ENCODE measurements around the gene ALDOA. TPM values are rescaled to one million over a fixed set of nuclear protein-coding genes. Genes with fewer than 3 reads are reported as not detected.

Gene ALDOA
- total and polyA plus RNA-seq, 10 of the 15 experiments (the other 5 are each of a cell fraction or from before 2014, with no cell fraction given), result 218 to 2,339 (median 1,095) TPM

DNA sequence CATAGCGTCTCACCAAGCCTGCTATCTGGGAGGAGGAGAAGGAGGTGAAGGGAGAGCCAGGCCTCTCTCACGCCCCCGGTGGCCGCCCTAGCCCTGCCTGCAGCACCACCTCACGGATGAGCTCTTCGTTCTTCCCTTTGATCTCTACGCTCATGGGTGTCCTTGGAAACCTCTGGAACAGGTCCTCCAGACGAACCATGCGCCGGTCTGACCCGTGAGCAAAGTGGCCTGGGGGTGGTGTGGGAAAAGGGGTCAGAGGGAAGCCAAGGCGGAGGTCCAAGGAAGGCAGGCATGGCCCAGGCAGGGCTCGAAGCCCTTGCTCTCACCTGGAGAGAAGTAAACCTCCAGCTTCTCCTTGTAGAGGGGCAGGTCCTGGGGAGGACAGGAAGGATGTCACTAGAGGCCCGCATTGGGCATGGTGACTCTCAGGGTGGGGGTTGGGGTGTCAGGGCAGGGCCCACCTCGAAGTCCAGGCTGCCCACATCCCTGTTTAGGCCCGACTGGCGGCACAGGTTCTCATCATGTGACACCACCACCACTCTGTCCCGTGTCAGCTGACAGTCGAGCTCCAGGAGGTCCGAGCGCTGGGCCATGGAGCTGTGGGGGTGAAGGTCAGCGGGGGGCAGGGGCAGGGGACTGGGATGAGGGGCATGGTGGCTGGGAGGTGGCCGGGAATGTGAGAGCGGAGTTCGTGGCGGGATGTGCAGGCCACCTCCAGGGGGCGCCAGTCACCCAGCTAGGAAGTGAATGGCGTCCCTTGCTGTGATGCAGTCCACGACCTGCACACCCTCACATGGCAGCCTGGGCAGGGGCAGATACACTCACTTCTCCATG, 46.9 kb downstream of the ALDOA start:
- ChIA-PET RAD21 (ENCODE audit: unreplicated experiment) (interaction anchor here (0.7 to 3.0 kb wide), 7 partner anchors 8 to 71 kb away, joined by 3 to 13 read pairs (median 3); partner anchors contain the start of genes CORO1A and TBX6), SMC1A (ENCODE audit: uncharacterized antibody, unreplicated experiment) (interaction anchor here (0.7 to 1.6 kb wide), 4 partner anchors 9 to 232 kb away, joined by 3 to 6 read pairs (median 3); partner anchors contain the start of gene TBX6), POLR2A (interaction anchor here (0.9 kb wide), 1 partner anchor 297 kb away, joined by 4 read pairs; no protein-coding TSS in a partner anchor), CTCF (interaction anchor here (0.7 to 3.0 kb wide), 11 partner anchors 9 to 296 kb away, joined by 3 to 22 read pairs (median 7); partner anchors contain the start of genes CORO1A, MAPK3, TBX6 and ZNF771)
- no peaks in the 10 kb centered on the region for H3K27me3 ChIP-seq (replicated peaks in 1 of 2; ENCODE audit: control insufficient read depth in 2 of 2, insufficient read depth in 2 of 2, low read length in 1 of 2)
- H3K36me3 ChIP-seq (ENCODE audit: control insufficient read depth in 2 of 2, insufficient read depth in 2 of 2, low read length in 1 of 2), result no peaks in the 10 kb centered on the region
- no peaks in the 10 kb centered on the region for H3K9me3 ChIP-seq (replicated peaks; ENCODE audit: control insufficient read depth, insufficient read depth, low read length)
- H3K27ac ChIP-seq (ENCODE audit: control insufficient read depth, insufficient read depth), result no peak overlapping the region
- no peak overlapping the region for H3K4me2 ChIP-seq (ENCODE audit: control insufficient read depth, insufficient read depth)
- H2AFZ ChIP-seq (ENCODE audit: control insufficient read depth, low read depth, low read length), result no peak overlapping the region
- ATAC-seq, result peak; percentile 93
- no peak for DNase-seq (ENCODE audit: low read depth, low spot score)
- FAIRE-seq, result peak; percentile 61
- in situ Hi-C loops (cut with MboI), result no loop called here
- no peaks in the 10 kb centered on the region for H3K79me2 ChIP-seq (ENCODE audit: control insufficient read depth, insufficient read depth, low read length)
- intact Hi-C loops (cut with micrococcal nuclease; ENCODE audit: unreplicated experiment), result no loop called here
- no peak overlapping the region for H3K4me3 ChIP-seq
- 34% methylated on average over 25 of the region's 29 CpGs for WGBS (ENCODE audit: insufficient coverage, insufficient replicate concordance, low lambda C conversion rate, missing lambda C conversion rate)
- H3K4me1 ChIP-seq (ENCODE audit: control insufficient read depth, insufficient read depth, low read length), result peaks cover 2% of the 10 kb centered on the region
- H3K9ac ChIP-seq (ENCODE audit: control insufficient read depth, insufficient read depth, low read length), result no peak overlapping the region
- no peaks in the 10 kb centered on the region for H4K20me1 ChIP-seq (ENCODE audit: control insufficient read depth, insufficient read depth)
- no TSS peak for BruUV-seq (replicated peaks)
- peak; percentile 64 for TF ChIP-seq SMC3 (IDR thresholded peaks at IDR 0.05; ENCODE audit: borderline replicate concordance, low read length)
- TF ChIP-seq, protein P1, sequence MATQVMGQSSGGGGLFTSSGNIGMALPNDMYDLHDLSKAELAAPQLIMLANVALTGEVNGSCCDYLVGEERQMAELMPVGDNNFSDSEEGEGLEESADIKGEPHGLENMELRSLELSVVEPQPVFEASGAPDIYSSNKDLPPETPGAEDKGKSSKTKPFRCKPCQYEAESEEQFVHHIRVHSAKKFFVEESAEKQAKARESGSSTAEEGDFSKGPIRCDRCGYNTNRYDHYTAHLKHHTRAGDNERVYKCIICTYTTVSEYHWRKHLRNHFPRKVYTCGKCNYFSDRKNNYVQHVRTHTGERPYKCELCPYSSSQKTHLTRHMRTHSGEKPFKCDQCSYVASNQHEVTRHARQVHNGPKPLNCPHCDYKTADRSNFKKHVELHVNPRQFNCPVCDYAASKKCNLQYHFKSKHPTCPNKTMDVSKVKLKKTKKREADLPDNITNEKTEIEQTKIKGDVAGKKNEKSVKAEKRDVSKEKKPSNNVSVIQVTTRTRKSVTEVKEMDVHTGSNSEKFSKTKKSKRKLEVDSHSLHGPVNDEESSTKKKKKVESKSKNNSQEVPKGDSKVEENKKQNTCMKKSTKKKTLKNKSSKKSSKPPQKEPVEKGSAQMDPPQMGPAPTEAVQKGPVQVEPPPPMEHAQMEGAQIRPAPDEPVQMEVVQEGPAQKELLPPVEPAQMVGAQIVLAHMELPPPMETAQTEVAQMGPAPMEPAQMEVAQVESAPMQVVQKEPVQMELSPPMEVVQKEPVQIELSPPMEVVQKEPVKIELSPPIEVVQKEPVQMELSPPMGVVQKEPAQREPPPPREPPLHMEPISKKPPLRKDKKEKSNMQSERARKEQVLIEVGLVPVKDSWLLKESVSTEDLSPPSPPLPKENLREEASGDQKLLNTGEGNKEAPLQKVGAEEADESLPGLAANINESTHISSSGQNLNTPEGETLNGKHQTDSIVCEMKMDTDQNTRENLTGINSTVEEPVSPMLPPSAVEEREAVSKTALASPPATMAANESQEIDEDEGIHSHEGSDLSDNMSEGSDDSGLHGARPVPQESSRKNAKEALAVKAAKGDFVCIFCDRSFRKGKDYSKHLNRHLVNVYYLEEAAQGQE (IDR thresholded peaks at IDR 0.05; ENCODE audit: low read depth, low read length), result no peak
- no peak for TF ChIP-seq FOS (IDR thresholded peaks at IDR 0.05; ENCODE audit: borderline replicate concordance, extremely low read depth, insufficient read length)
- TF ChIP-seq CBX5 (IDR thresholded peaks at IDR 0.05; ENCODE audit: low read depth), result no peak
- no peak for TF ChIP-seq GATAD2B (conservative IDR thresholded peaks at IDR 0.05; ENCODE audit: low read depth)
- peak; percentile 98 for TF ChIP-seq SMARCA5 (IDR thresholded peaks at IDR 0.05)
- TF ChIP-seq, protein P2, sequence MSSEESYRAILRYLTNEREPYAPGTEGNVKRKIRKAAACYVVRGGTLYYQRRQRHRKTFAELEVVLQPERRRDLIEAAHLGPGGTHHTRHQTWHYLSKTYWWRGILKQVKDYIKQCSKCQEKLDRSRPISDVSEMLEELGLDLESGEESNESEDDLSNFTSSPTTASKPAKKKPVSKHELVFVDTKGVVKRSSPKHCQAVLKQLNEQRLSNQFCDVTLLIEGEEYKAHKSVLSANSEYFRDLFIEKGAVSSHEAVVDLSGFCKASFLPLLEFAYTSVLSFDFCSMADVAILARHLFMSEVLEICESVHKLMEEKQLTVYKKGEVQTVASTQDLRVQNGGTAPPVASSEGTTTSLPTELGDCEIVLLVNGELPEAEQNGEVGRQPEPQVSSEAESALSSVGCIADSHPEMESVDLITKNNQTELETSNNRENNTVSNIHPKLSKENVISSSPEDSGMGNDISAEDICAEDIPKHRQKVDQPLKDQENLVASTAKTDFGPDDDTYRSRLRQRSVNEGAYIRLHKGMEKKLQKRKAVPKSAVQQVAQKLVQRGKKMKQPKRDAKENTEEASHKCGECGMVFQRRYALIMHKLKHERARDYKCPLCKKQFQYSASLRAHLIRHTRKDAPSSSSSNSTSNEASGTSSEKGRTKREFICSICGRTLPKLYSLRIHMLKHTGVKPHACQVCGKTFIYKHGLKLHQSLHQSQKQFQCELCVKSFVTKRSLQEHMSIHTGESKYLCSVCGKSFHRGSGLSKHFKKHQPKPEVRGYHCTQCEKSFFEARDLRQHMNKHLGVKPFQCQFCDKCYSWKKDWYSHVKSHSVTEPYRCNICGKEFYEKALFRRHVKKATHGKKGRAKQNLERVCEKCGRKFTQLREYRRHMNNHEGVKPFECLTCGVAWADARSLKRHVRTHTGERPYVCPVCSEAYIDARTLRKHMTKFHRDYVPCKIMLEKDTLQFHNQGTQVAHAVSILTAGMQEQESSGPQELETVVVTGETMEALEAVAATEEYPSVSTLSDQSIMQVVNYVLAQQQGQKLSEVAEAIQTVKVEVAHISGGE (CRISPR knock-in tag; IDR thresholded peaks at IDR 0.05), result no peak
- no peak for TF ChIP-seq MEF2A (IDR thresholded peaks at IDR 0.05; ENCODE audit: insufficient read depth, low read depth, low read length)
- TF ChIP-seq RELA (IDR thresholded peaks at IDR 0.05; ENCODE audit: borderline replicate concordance, partially characterized antibody), result no peak
- TF ChIP-seq, protein P3, sequence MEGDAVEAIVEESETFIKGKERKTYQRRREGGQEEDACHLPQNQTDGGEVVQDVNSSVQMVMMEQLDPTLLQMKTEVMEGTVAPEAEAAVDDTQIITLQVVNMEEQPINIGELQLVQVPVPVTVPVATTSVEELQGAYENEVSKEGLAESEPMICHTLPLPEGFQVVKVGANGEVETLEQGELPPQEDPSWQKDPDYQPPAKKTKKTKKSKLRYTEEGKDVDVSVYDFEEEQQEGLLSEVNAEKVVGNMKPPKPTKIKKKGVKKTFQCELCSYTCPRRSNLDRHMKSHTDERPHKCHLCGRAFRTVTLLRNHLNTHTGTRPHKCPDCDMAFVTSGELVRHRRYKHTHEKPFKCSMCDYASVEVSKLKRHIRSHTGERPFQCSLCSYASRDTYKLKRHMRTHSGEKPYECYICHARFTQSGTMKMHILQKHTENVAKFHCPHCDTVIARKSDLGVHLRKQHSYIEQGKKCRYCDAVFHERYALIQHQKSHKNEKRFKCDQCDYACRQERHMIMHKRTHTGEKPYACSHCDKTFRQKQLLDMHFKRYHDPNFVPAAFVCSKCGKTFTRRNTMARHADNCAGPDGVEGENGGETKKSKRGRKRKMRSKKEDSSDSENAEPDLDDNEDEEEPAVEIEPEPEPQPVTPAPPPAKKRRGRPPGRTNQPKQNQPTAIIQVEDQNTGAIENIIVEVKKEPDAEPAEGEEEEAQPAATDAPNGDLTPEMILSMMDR (IDR thresholded peaks at IDR 0.05 in 2 of 3, conservative IDR thresholded peaks at IDR 0.05 in 1 of 3; ENCODE audit: control insufficient read depth in 2 of 3, extremely low read depth in 1 of 3, insufficient read depth in 1 of 3, low read depth in 3 of 3, low read length in 3 of 3), result peak; percentile 75 to 87 (median 76)
- no peak for TF ChIP-seq NFXL1 (IDR thresholded peaks at IDR 0.05; ENCODE audit: borderline replicate concordance)

Data from GM12878 (cell line).